H9 (cell line): ENCODE results near the gene DGKB. TPM values are rescaled to one million over a fixed set of nuclear protein-coding genes. Genes with fewer than 3 reads are reported as not detected.

Experiments
- DNase-seq: peaks from one replicate; pipeline ENCODE4 v3.0.0-alpha.2; 2017
- H2AFZ ChIP-seq: one replicate; pipeline ENCODE4 v1.6.1; 2013; ENCODE audit warnings: mild to moderate bottlenecking, low read length, control low read depth, moderate library complexity
- H2AK5ac ChIP-seq: 2 replicates; pipeline ENCODE4 v1.6.1; 2013; ENCODE audit warnings: low read length, control low read depth, mixed read lengths; ENCODE audit not compliant: insufficient read length
- H2BK120ac ChIP-seq: one replicate; pipeline ENCODE4 v1.6.1; 2013; ENCODE audit warnings: low read depth, mild to moderate bottlenecking, low read length, control low read depth, inconsistent platforms; ENCODE audit not compliant: poor library complexity, severe bottlenecking
- H2BK12ac ChIP-seq: 2 replicates; pipeline ENCODE4 v1.6.1; 2013; ENCODE audit warnings: low read length, control low read depth, mixed read lengths, low read depth; ENCODE audit not compliant: insufficient read length
- H2BK15ac ChIP-seq: 2 replicates; pipeline ENCODE4 v1.6.1; 2013; ENCODE audit warnings: low read depth, low read length, control low read depth
- H2BK20ac ChIP-seq: one replicate; pipeline ENCODE4 v1.6.1; 2013; ENCODE audit warnings: low read depth, mild to moderate bottlenecking, low read length, control low read depth, inconsistent platforms; ENCODE audit not compliant: poor library complexity, severe bottlenecking
- H2BK5ac ChIP-seq: 2 replicates; pipeline ENCODE4 v1.6.1; 2013; ENCODE audit warnings: low read length, control low read depth, mixed read lengths; ENCODE audit not compliant: insufficient read length
- H3K14ac ChIP-seq: 2 replicates; pipeline ENCODE4 v1.6.1; 2013; ENCODE audit warnings: low read length, control low read depth; ENCODE audit not compliant: insufficient read depth
- H3K18ac ChIP-seq: 2 replicates; pipeline ENCODE4 v1.6.1; 2013; ENCODE audit warnings: low read depth, mild to moderate bottlenecking, mixed read lengths, low read length, control low read depth; ENCODE audit not compliant: insufficient read length
- H3K23ac ChIP-seq: 2 replicates; pipeline ENCODE4 v1.6.1; 2013; ENCODE audit warnings: low read length, control low read depth, mixed read lengths, low read depth; ENCODE audit not compliant: insufficient read length
- H3K23me2 ChIP-seq: 2 replicates; pipeline ENCODE4 v1.6.1; 2013; ENCODE audit warnings: low read depth, mild to moderate bottlenecking, mixed read lengths, low read length, control low read depth; ENCODE audit not compliant: insufficient read length, poor library complexity, severe bottlenecking
- H3K27ac ChIP-seq: 2 replicates; pipeline ENCODE4 v1.5.1; 2013; ENCODE audit warnings: low read length, control low read depth, mixed read lengths, low read depth; ENCODE audit not compliant: insufficient read length
- H3K27me3 ChIP-seq: 2 replicates; pipeline ENCODE4 v1.6.1; 2013; ENCODE audit warnings: low read length, control low read depth, inconsistent platforms; ENCODE audit not compliant: insufficient read depth
- H3K4ac ChIP-seq: 2 replicates; pipeline ENCODE4 v1.6.1; 2013; ENCODE audit warnings: low read depth, mild to moderate bottlenecking, control low read depth, inconsistent platforms, low read length, moderate library complexity
- H3K4me1 ChIP-seq: 2 replicates; pipeline ENCODE4 v1.6.1; 2013; ENCODE audit warnings: low read length, control low read depth, inconsistent platforms; ENCODE audit not compliant: insufficient read depth
- H3K4me2 ChIP-seq: 2 replicates; pipeline ENCODE4 v1.6.1; 2013; ENCODE audit warnings: low read length, control low read depth, mixed read lengths; ENCODE audit not compliant: insufficient read length, insufficient read depth
- H3K56ac ChIP-seq: 2 replicates; pipeline ENCODE4 v1.6.1; 2013; ENCODE audit warnings: low read depth, mild to moderate bottlenecking, mixed read lengths, low read length, control low read depth; ENCODE audit not compliant: insufficient read length
- H3K79me1 ChIP-seq: 2 replicates; pipeline ENCODE4 v1.6.1; 2013; ENCODE audit warnings: low read depth, mild to moderate bottlenecking, moderate library complexity, low read length, control low read depth, inconsistent platforms; ENCODE audit not compliant: insufficient read depth, poor library complexity, severe bottlenecking
- H3K79me2 ChIP-seq: 2 replicates; pipeline ENCODE4 v1.6.1; 2013; ENCODE audit warnings: low read length, control low read depth, inconsistent platforms; ENCODE audit not compliant: insufficient read depth
- H3K9ac ChIP-seq: 2 replicates; pipeline ENCODE4 v1.6.1; 2013; ENCODE audit warnings: low read length, control low read depth, mixed read lengths; ENCODE audit not compliant: insufficient read length; ENCODE audit errors: extremely low read depth
- H3K9me3 ChIP-seq: one replicate; pipeline ENCODE4 v1.6.1; 2013; ENCODE audit warnings: low read depth, low read length, inconsistent platforms; ENCODE audit not compliant: control insufficient read depth
- H3T11ph ChIP-seq: one replicate; pipeline ENCODE4 v1.6.1; 2013; ENCODE audit warnings: mild to moderate bottlenecking, low read length, control low read depth, inconsistent platforms
- H4K20me1 ChIP-seq: one replicate; pipeline ENCODE4 v1.6.1; 2013; ENCODE audit not compliant: control insufficient read depth, insufficient read length, insufficient read depth
- H4K5ac ChIP-seq: 2 replicates; pipeline ENCODE4 v1.6.1; 2013; ENCODE audit warnings: low read depth, mild to moderate bottlenecking, mixed read lengths, low read length, control low read depth; ENCODE audit not compliant: insufficient read length
- H4K8ac ChIP-seq: replicated peaks from 2 replicates; pipeline ENCODE4 v1.6.1; 2013; ENCODE audit warnings: low read length, control low read depth, mixed read lengths, low read depth; ENCODE audit not compliant: insufficient read length
- H4K91ac ChIP-seq: 2 replicates; pipeline ENCODE4 v1.6.1; 2013; ENCODE audit warnings: low read depth, mild to moderate bottlenecking, moderate library complexity, mixed read lengths, low read length, control low read depth; ENCODE audit not compliant: insufficient read length
- H3K27ac Mint-ChIP-seq, 3 experiments: 2 replicates in 2 of 3; 3 replicates in 1 of 3; pipeline ENCODE4 v1.8.0; 2020 to 2021; ENCODE audit warnings: mixed read lengths in 3 of 3, mild to moderate bottlenecking in 1 of 3, moderate library complexity in 1 of 3
- H3K27me3 Mint-ChIP-seq: 2 replicates; pipeline ENCODE4 v1.8.0; 2021; ENCODE audit warnings: low read depth, mild to moderate bottlenecking, moderate library complexity, mixed read lengths
- H3K36me3 Mint-ChIP-seq, 3 experiments: 2 replicates in 2 of 3; 3 replicates in 1 of 3; pipeline ENCODE4 v1.8.0; 2020 to 2021; ENCODE audit warnings: low read depth in 3 of 3, mixed read lengths in 3 of 3; ENCODE audit not compliant: insufficient read depth in 1 of 3
- H3K4me1 Mint-ChIP-seq, 2 experiments: 2 replicates each; pipeline ENCODE4 v1.8.0; 2020; ENCODE audit warnings: mixed read lengths in 2 of 2
- H3K4me3 Mint-ChIP-seq, 2 experiments: 2 replicates in 1 of 2; 3 replicates in 1 of 2; pipeline ENCODE4 v1.8.0; 2020 to 2021; ENCODE audit warnings: mild to moderate bottlenecking in 2 of 2, mixed read lengths in 2 of 2, moderate library complexity in 1 of 2
- H3K9me3 Mint-ChIP-seq, 2 experiments: 2 replicates in 1 of 2; 3 replicates in 1 of 2; pipeline ENCODE4 v1.8.0; 2020; ENCODE audit warnings: mild to moderate bottlenecking in 2 of 2, mixed read lengths in 2 of 2, moderate library complexity in 1 of 2
- CTCF ChIP-seq: fragments of 200-600 bp; sonication (generic); conservative IDR thresholded peaks from 3 replicates; pipeline ENCODE4 v1.8.0; 2021; ENCODE audit warnings: antibody characterized with exemption, mild to moderate bottlenecking
- WGBS: extraction: QIAGEN DNeasy Blood & Tissue Kit; methylation state at CpG from one replicate; pipeline ENCODE4 v1.1.7; 2013; ENCODE audit warnings: missing lambda C conversion rate, low lambda C conversion rate, mixed read lengths; ENCODE audit not compliant: insufficient read length; ENCODE audit errors: extremely low coverage; 5-methylcytosine and 5-hydroxymethylcytosine counted together
- total RNA-seq: library from RNA; stranded (reverse); gene quantifications from 2 replicates; pipeline ENCODE4 v1.2.1, GENCODE V29; 2021

Gene DGKB
- total RNA-seq, 1 experiment from 2014 or later = 0.26 TPM

- Histone ChIP-seq H2AK5ac (no peak overlapping the region), H2BK5ac (no peak overlapping the region), H3K9ac (no peak overlapping the region), H3K18ac (no peak overlapping the region), H4K5ac (no peak overlapping the region), H3K79me2 (no peaks in the 10 kb centered on the region), H3K9me3 (no peaks in the 10 kb centered on the region), H3T11ph (no peak overlapping the region), H4K20me1 (no peaks in the 10 kb centered on the region), H3K4me2 (no peak overlapping the region), H2BK120ac (no peak overlapping the region), H3K4me1 (no peaks in the 10 kb centered on the region), H2BK12ac (no peak overlapping the region), H2BK15ac (no peak overlapping the region), H3K14ac (no peak overlapping the region), H3K23me2 (no peaks in the 10 kb centered on the region), H3K4ac (no peak overlapping the region), H4K8ac (no peak overlapping the region), H3K27ac (no peak overlapping the region), H3K27me3 (no peaks in the 10 kb centered on the region), H3K79me1 (no peaks in the 10 kb centered on the region), H4K91ac (no peak overlapping the region), H2AFZ (no peak overlapping the region), H3K56ac (no peak overlapping the region), H3K23ac (no peak overlapping the region), H2BK20ac (no peak overlapping the region)
- Mint-ChIP-seq H3K4me3 (no peak overlapping the region), H3K27me3 (no peaks in the 10 kb centered on the region), H3K27ac (peak overlapping the region in 2 of 3 experiments; percentile 15 to 48; a peak in 2 of 7 replicates), H3K4me1 (peaks cover 9 to 11% of the 10 kb centered on the region in 2 experiments), H3K9me3 (peaks cover 0 to 7% of the 10 kb centered on the region in 2 experiments; a peak in 2 of 5 replicates), H3K36me3 (peaks cover 0 to 5% (median 2%) of the 10 kb centered on the region in 3 experiments; a peak in 3 of 7 replicates)
- WGBS = no CpG with 5 or more reads among the region's 3 CpGs
- DNase-seq = no peak
- no peak for TF ChIP-seq CTCF
Observed at GRCh38 chr7:14104861-14105260, 797.7 kb downstream of the DGKB start.
